Measurements from ENCODE around the gene EEF1G. TPM values are rescaled to one million over a fixed set of nuclear protein-coding genes. Genes with fewer than 3 reads are reported as not detected.

EEF1G gene
- total and polyA plus RNA-seq, 2 of the 13 experiments (the other 11 are each of a cell fraction or from before 2014, with no cell fraction given) = 1,787 to 2,144 TPM

GRCh38 chr11:62560566-62561103 lies 13.1 kb downstream of the EEF1G start (continued):
- 0 out of 2 replicates have a peak, but pooled peaks have one; percentile 43 for TF ChIP-seq IKZF5 (CRISPR knock-in tag; IDR thresholded peaks at IDR 0.05)
- TF ChIP-seq ZNF547 (CRISPR knock-in tag; IDR thresholded peaks at IDR 0.05) = 0 out of 2 replicates have a peak, but pooled peaks have one; percentile 42
- no peak for TF ChIP-seq HNRNPUL1 (IDR thresholded peaks at IDR 0.05; ENCODE audit: low read depth, low read length)
- TF ChIP-seq SOX6 (IDR thresholded peaks at IDR 0.05) = no peak
- peak; percentile 55; the same call in 1 of the 2 replicates for TF ChIP-seq SOX6 (CRISPR knock-in tag; IDR thresholded peaks at IDR 0.05)
- TF ChIP-seq ZNF136 (CRISPR knock-in tag; IDR thresholded peaks at IDR 0.05; ENCODE audit: low read depth) = peak; percentile 61; the same call in 1 of the 2 replicates
- no peak; the same call in 1 of the 2 replicates for TF ChIP-seq ZSCAN9 (CRISPR knock-in tag; IDR thresholded peaks at IDR 0.05; ENCODE audit: borderline replicate concordance)
- no peak for TF ChIP-seq RERE (CRISPR knock-in tag; IDR thresholded peaks at IDR 0.05; ENCODE audit: low read depth)
- peak; percentile 20; the same call in 1 of the 2 replicates for TF ChIP-seq ZNF770 (CRISPR knock-in tag; IDR thresholded peaks at IDR 0.05)
- TF ChIP-seq RXRB (CRISPR knock-in tag; IDR thresholded peaks at IDR 0.05; ENCODE audit: borderline replicate concordance) = peak; percentile 41; the same call in 1 of the 2 replicates
- no peak for TF ChIP-seq PAX8 (CRISPR knock-in tag; IDR thresholded peaks at IDR 0.05; ENCODE audit: borderline replicate concordance)
- TF ChIP-seq NFAT5 (CRISPR knock-in tag; IDR thresholded peaks at IDR 0.05) = no peak
- TF ChIP-seq ZMAT3 (CRISPR knock-in tag; conservative IDR thresholded peaks at IDR 0.05) = 0 out of 2 replicates have a peak, but pooled peaks have one; percentile 28
- TF ChIP-seq HNF4G (IDR thresholded peaks at IDR 0.05; ENCODE audit: borderline replicate concordance, low read depth, low read length) = peak; percentile 17; the same call in 1 of the 2 replicates
- TF ChIP-seq HNF4G (CRISPR knock-in tag; IDR thresholded peaks at IDR 0.05; ENCODE audit: borderline replicate concordance, low read depth) = peak; percentile 20; the same call in 1 of the 2 replicates

Measured in HepG2 (cell line).